Activated CD4-positive, alpha-beta T cell treated with anti-CD3 and anti-CD28 coated beads, Interleukin-2, amount 50 U/mL, for 1 hour (primary cell): ENCODE measurements around the gene ATP13A5.

Source experiments
- DNase-seq: peaks from one replicate; pipeline ENCODE4 v3.0.0-alpha.2; 2020

ATP13A5 gene

GRCh38 chr3:193344486-193344885, 34.1 kb downstream of the ATP13A5 start:
- DNase-seq: no peak

GRCh38 chr3:193343726-193344222, 34.8 kb downstream of the ATP13A5 start:
- DNase-seq: no peak

GRCh38 chr3:193342551-193342950, 36.0 kb downstream of the ATP13A5 start:
- DNase-seq: no peak

- no peak for DNase-seq
Observed at GRCh38 chr3:193335031-193335430, 43.5 kb downstream of the ATP13A5 start.

GRCh38 chr3:193333229-193333628, 45.3 kb downstream of the ATP13A5 start:
- DNase-seq: no peak

GRCh38 chr3:193330555-193331204, 47.9 kb downstream of the ATP13A5 start:
- DNase-seq: no peak

GRCh38 chr3:193317682-193318300, 60.8 kb downstream of the ATP13A5 start:
- no peak for DNase-seq

- no peak for DNase-seq
Observed at GRCh38 chr3:193314161-193314560, 64.4 kb downstream of the ATP13A5 start.

- DNase-seq: no peak
Observed at GRCh38 chr3:193313061-193313958, 65.2 kb downstream of the ATP13A5 start.

- DNase-seq: no peak
Observed at GRCh38 chr3:193310914-193311723, 67.4 kb downstream of the ATP13A5 start.

- DNase-seq: no peak
Observed at GRCh38 chr3:193305356-193305755, 73.2 kb downstream of the ATP13A5 start.

- DNase-seq: no peak
Observed at GRCh38 chr3:193301433-193301832, 77.1 kb downstream of the ATP13A5 start.

GRCh38 chr3:193297421-193297820, 81.1 kb downstream of the ATP13A5 start:
- no peak for DNase-seq

GRCh38 chr3:193295985-193296384, 82.6 kb downstream of the ATP13A5 start:
- no peak for DNase-seq

GRCh38 chr3:193292386-193292785, 86.2 kb downstream of the ATP13A5 start:
- no peak for DNase-seq

GRCh38 chr3:193271101-193271840, 107.3 kb downstream of the ATP13A5 start:
- DNase-seq: no peak

GRCh38 chr3:193270451-193270850, 108.1 kb downstream of the ATP13A5 start:
- DNase-seq: no peak

GRCh38 chr3:193269343-193270028, 109.1 kb downstream of the ATP13A5 start:
- no peak for DNase-seq

GRCh38 chr3:193262707-193263106, 115.8 kb downstream of the ATP13A5 start:
- no peak for DNase-seq

- no peak for DNase-seq
Observed at GRCh38 chr3:193261970-193262369, 116.6 kb downstream of the ATP13A5 start.

- no peak for DNase-seq
Observed at GRCh38 chr3:193253986-193254660, 124.4 kb downstream of the ATP13A5 start.
